Esophagus (tissue), 2 donors: ENCODE results near the gene ZNF777. TPM values are rescaled to one million over a fixed set of nuclear protein-coding genes. Genes with fewer than 3 reads are reported as not detected.

Experiments used
- H3K27ac ChIP-seq, 2 donors: one replicate each; pipeline ENCODE4 v1.5.1; 2013; ENCODE audit warnings: low read depth in 2 of 2, mild to moderate bottlenecking in 2 of 2, inconsistent platforms in 1 of 2, low read length in 1 of 2, moderate library complexity in 1 of 2
- H3K27me3 ChIP-seq, 2 donors: one replicate each; pipeline ENCODE4 v1.6.1; 2013; ENCODE audit warnings: low read length in 2 of 2, control low read depth in 1 of 2, mild to moderate bottlenecking in 1 of 2; ENCODE audit not compliant: insufficient read depth in 2 of 2, control insufficient read depth in 1 of 2
- H3K36me3 ChIP-seq, 2 donors: one replicate each; pipeline ENCODE4 v1.6.1; 2013; ENCODE audit warnings: low read length in 1 of 2; ENCODE audit not compliant: control insufficient read depth in 2 of 2, insufficient read depth in 2 of 2
- H3K4me1 ChIP-seq, 2 donors: one replicate each; pipeline ENCODE4 v1.6.1; 2013; ENCODE audit warnings: low read length in 1 of 2; ENCODE audit not compliant: control insufficient read depth in 2 of 2, insufficient read depth in 2 of 2
- H3K4me3 ChIP-seq, 2 donors: one replicate each; pipeline ENCODE4 v1.5.1; 2013; ENCODE audit warnings: low read length in 2 of 2, mild to moderate bottlenecking in 2 of 2, low read depth in 1 of 2, moderate library complexity in 1 of 2
- H3K9me3 ChIP-seq, 2 donors: one replicate each; pipeline ENCODE4 v1.6.1; 2013; ENCODE audit warnings: mild to moderate bottlenecking in 2 of 2, low read depth in 1 of 2, low read length in 1 of 2, moderate library complexity in 1 of 2; ENCODE audit not compliant: control insufficient read depth in 2 of 2, insufficient read depth in 1 of 2
- WGBS, 2 donors: extraction: QIAGEN DNeasy Blood & Tissue Kit; methylation state at CpG; one replicate each; pipeline ENCODE4 v1.1.7; 2013; 5-methylcytosine and 5-hydroxymethylcytosine counted together
- polyA plus RNA-seq, 2 donors: library from polyadenylated mRNA; stranded (reverse); fragments of 200-250 nt; gene quantifications; one replicate each; pipeline ENCODE4 v1.2.3, GENCODE V29; 2013
- donor health status: healthy with polysubstance abuse.
- donor health status: Bipolar disorder and iron deficiency.

The ZNF777 gene
- polyA plus RNA-seq, 2 donors, result 5.7 to 5.9 TPM

DNA sequence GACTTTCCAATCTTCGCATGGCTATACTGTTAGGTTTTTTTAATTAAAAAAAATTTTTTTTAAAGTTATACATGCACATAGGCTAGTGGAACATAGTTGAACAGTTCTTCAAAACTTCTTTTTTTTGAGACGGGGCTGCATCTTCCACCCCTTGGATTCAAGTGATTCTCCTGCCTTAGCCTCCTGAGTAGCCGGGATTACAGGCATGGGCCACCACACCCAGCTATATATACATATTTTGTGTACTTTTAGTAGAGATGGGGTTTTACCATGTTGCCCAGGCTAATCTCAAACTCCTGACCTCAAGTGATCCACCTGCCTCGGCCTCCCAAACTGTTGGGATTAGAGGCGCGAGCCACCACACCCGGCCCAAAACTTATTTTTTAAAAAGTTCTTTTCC is 17.3 kb downstream of the ZNF777 start:
- Histone ChIP-seq H3K4me3 (no peak overlapping the region), H3K27ac (no peak overlapping the region), H3K9me3 (no peaks in the 10 kb centered on the region), H3K27me3 (no peaks in the 10 kb centered on the region), H3K4me1 (no peaks in the 10 kb centered on the region), H3K36me3 (peaks cover 5 to 6% of the 10 kb centered on the region in 2 donors)
- 92 to 94% methylated on average over 7 of the region's 7 CpGs for WGBS, 2 donors

- no peak overlapping the region for H3K4me3 ChIP-seq
- H3K27me3 ChIP-seq, result no peaks in the 10 kb centered on the region
- H3K36me3 ChIP-seq, result peaks cover 5% of the 10 kb centered on the region in 2 donors
- WGBS, 2 donors, result 79 to 87% methylated on average over 3 of the region's 3 CpGs
- H3K27ac ChIP-seq, result no peak overlapping the region
- H3K4me1 ChIP-seq, result no peaks in the 10 kb centered on the region
- no peaks in the 10 kb centered on the region for H3K9me3 ChIP-seq
Measured at GRCh38 chr7:149442924-149443323, 17.9 kb downstream of the ZNF777 start.

- H3K27me3 ChIP-seq, result no peaks in the 10 kb centered on the region
- H3K9me3 ChIP-seq, result no peaks in the 10 kb centered on the region
- H3K4me3 ChIP-seq, result no peak overlapping the region
- WGBS, 2 donors, result 80 to 89% methylated on average over 4 of the region's 4 CpGs
- H3K36me3 ChIP-seq, result peaks cover 3 to 7% of the 10 kb centered on the region in 2 donors
- no peak overlapping the region for H3K27ac ChIP-seq
- no peaks in the 10 kb centered on the region for H3K4me1 ChIP-seq
Measured at GRCh38 chr7:149440222-149440621, 20.6 kb downstream of the ZNF777 start.

DNA sequence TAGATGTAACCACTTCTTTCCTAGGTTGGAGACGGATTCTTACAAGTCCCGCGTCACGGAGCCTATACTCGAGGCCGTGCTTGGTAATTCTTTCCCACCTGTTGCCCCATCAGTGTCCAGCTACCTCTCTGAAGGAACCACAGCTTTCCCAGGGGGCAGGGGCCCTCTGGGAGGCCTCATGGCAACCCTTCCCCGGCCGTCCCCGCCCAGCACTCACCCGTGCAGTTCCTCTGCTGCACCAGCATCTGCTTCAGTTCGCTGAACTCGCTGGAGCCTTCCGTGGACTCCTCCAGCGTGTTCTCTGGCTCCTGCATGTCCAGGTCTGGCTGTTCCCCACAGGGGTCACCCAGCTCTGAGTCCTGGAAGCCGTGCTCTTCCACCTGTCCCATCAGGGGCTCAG is 24.5 kb downstream of the ZNF777 start:
- H3K36me3 ChIP-seq, result peaks cover 6 to 27% of the 10 kb centered on the region in 2 donors

GRCh38 chr7:149433124-149433523 is 27.7 kb downstream of the ZNF777 start:
- peaks cover 0 to 4% of the 10 kb centered on the region in 2 donors for H3K9me3 ChIP-seq
- peaks cover 6 to 32% of the 10 kb centered on the region in 2 donors for H3K36me3 ChIP-seq
- H3K27me3 ChIP-seq, result no peaks in the 10 kb centered on the region
- 93 to 96% methylated on average over 8 of the region's 8 CpGs for WGBS, 2 donors
- H3K4me1 ChIP-seq, result no peaks in the 10 kb centered on the region
- no peak overlapping the region for H3K27ac ChIP-seq
- H3K4me3 ChIP-seq, result no peak overlapping the region

More for the DNA sequence above, 24.5 kb downstream of the ZNF777 start:
- H3K4me1 ChIP-seq, result no peaks in the 10 kb centered on the region
- 93 to 94% methylated on average over 15 of the region's 15 CpGs for WGBS, 2 donors
- no peak overlapping the region for H3K4me3 ChIP-seq
- H3K9me3 ChIP-seq, result peaks cover 0 to 4% of the 10 kb centered on the region in 2 donors
- no peaks in the 10 kb centered on the region for H3K27me3 ChIP-seq
- no peak overlapping the region for H3K27ac ChIP-seq

GRCh38 chr7:149432121-149432691 is 28.7 kb downstream of the ZNF777 start:
- WGBS, 2 donors, result 93 to 95% methylated on average over 53 of the region's 53 CpGs
- Histone ChIP-seq H3K9me3 (peaks cover 0 to 4% of the 10 kb centered on the region in 2 donors), H3K36me3 (peaks cover 6 to 32% of the 10 kb centered on the region in 2 donors), H3K27ac (no peak overlapping the region), H3K27me3 (no peaks in the 10 kb centered on the region), H3K4me3 (no peak overlapping the region), H3K4me1 (no peaks in the 10 kb centered on the region)

GRCh38 chr7:149431486-149432120 is 29.3 kb downstream of the ZNF777 start:
- Histone ChIP-seq H3K27me3 (no peaks in the 10 kb centered on the region), H3K36me3 (peaks cover 6 to 32% of the 10 kb centered on the region in 2 donors), H3K4me3 (no peak overlapping the region), H3K27ac (no peak overlapping the region), H3K9me3 (peaks cover 0 to 4% of the 10 kb centered on the region in 2 donors), H3K4me1 (no peaks in the 10 kb centered on the region)
- WGBS, 2 donors, result 92 to 93% methylated on average over 62 to 66 of the region's 66 CpGs

DNA sequence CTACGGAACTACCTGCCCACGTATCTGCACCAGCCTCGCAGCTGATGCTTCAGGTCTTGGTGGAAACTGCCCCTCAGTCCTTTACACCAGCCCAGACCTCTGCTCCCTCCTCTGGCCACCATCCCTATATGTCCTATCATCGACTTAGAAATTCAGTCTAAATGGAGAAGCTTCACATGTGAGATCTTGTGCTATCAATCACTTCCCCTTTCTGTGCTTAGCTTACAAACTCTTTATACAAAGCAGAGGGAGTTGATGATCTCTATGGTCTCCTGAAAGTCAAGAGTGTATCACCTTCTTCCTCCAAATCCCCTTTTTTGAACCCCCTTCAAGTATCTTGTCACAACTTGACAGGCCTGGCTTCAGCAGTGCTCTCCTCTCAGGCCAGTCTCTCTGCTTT is 30.7 kb downstream of the ZNF777 start:
- H3K9me3 ChIP-seq, result peaks cover 0 to 4% of the 10 kb centered on the region in 2 donors
- H3K27me3 ChIP-seq, result no peaks in the 10 kb centered on the region
- WGBS, 2 donors, result 88 to 89% methylated on average over 4 of the region's 4 CpGs
- no peaks in the 10 kb centered on the region for H3K4me1 ChIP-seq
- no peak overlapping the region for H3K27ac ChIP-seq
- peaks cover 3 to 25% of the 10 kb centered on the region in 2 donors for H3K36me3 ChIP-seq
- H3K4me3 ChIP-seq, result no peak overlapping the region

GRCh38 chr7:149427893-149428292 is 33.0 kb downstream of the ZNF777 start:
- no peak overlapping the region for H3K27ac ChIP-seq
- WGBS, 2 donors, result 89 to 92% methylated on average over 2 of the region's 2 CpGs

More at GRCh38 chr7:149427893-149428292, 33.0 kb downstream of the ZNF777 start:
- no peak overlapping the region for H3K4me3 ChIP-seq
- peaks cover 0 to 4% of the 10 kb centered on the region in 2 donors for H3K9me3 ChIP-seq
- H3K4me1 ChIP-seq, result peaks cover 0 to 2% of the 10 kb centered on the region in 2 donors
- H3K36me3 ChIP-seq, result peaks cover 0 to 21% of the 10 kb centered on the region in 2 donors
- no peaks in the 10 kb centered on the region for H3K27me3 ChIP-seq
